Measurements from ENCODE around the gene USP17L27.
"Not testable (repeated sequence)": the region's sequence is repeated elsewhere in the genome, so short reads cannot be mapped to it uniquely, and the experiment has no call there.

The USP17L27 gene

GRCh38 chr4:9343848-9344247, at the start of gene USP17L27:
USP17L27 (plus strand) TSS chr4:9344148; CDS start chr4:9344148, 0 bp downstream.
- not testable (repeated sequence) for DNase-seq

- DNase-seq = not testable (repeated sequence)
Measured at GRCh38 chr4:9324191-9324590, 19.8 kb upstream of the USP17L27 start.

GRCh38 chr4:9324865-9325264, 19.1 kb upstream of the USP17L27 start, which contains the start of gene USP17L24:
USP17L24 (plus strand) TSS chr4:9325165; CDS start chr4:9325165, 0 bp downstream.
- DNase-seq = not testable (repeated sequence)

- DNase-seq = not testable (repeated sequence)
Measured at GRCh38 chr4:9329611-9330010, 14.3 kb upstream of the USP17L27 start, which contains the start of gene USP17L25. USP17L25 (plus strand) TSS chr4:9329911; CDS start chr4:9329911, 0 bp downstream.

GRCh38 chr4:9334358-9334757, 9.6 kb upstream of the USP17L27 start, which contains the start of gene USP17L26:
USP17L26 (plus strand) TSS chr4:9334658; CDS start chr4:9334658, 0 bp downstream.
- DNase-seq = not testable (repeated sequence)

- DNase-seq = not testable (repeated sequence)
Measured at GRCh38 chr4:9339103-9339502, 4.8 kb upstream of the USP17L27 start, which contains the start of gene USP17L5. USP17L5 (plus strand) TSS chr4:9339403; CDS start chr4:9339403, 0 bp downstream.

GRCh38 chr4:9348593-9348992, 4.6 kb downstream of the USP17L27 start, which contains the start of gene USP17L28:
USP17L28 (plus strand) TSS chr4:9348893; CDS start chr4:9348893, 0 bp downstream.
- not testable (repeated sequence) for DNase-seq

- not testable (repeated sequence) for DNase-seq
Measured at GRCh38 chr4:9350866-9351265, 6.9 kb downstream of the USP17L27 start.

- not testable (repeated sequence) for DNase-seq
Measured at GRCh38 chr4:9353338-9353737, 9.4 kb downstream of the USP17L27 start, which contains the start of gene USP17L29. USP17L29 (plus strand) TSS chr4:9353638; CDS start chr4:9353638, 0 bp downstream.

- DNase-seq = not testable (repeated sequence)
Measured at GRCh38 chr4:9362829-9363228, 18.9 kb downstream of the USP17L27 start, which contains the start of gene USP17L30. USP17L30 (plus strand) TSS chr4:9363129; CDS start chr4:9363129, 0 bp downstream.

- not testable (repeated sequence) for DNase-seq
Measured at GRCh38 chr4:9379881-9380280, 35.9 kb downstream of the USP17L27 start.

GRCh38 chr4:9381012-9381534, 37.1 kb downstream of the USP17L27 start:
- not testable (repeated sequence) for DNase-seq

GRCh38 chr4:9384126-9384525, 40.2 kb downstream of the USP17L27 start:
- no peak for DNase-seq

- not testable (repeated sequence) for DNase-seq
Measured at GRCh38 chr4:9389001-9389400, 45.1 kb downstream of the USP17L27 start.

Measured in kidney glomerular epithelial cell (primary cell).